NCI-H2107 treated with DMSO at 0.1 percent for 48 hours (cell line): ENCODE results near the gene KRTAP20-4.

Experiments
- DNase-seq: peaks from one replicate; lab custom pipeline; 2025; ENCODE audit not compliant: unreplicated experiment; lab: John Stamatoyannopoulos, UW

The KRTAP20-4 gene

GRCh38 chr21:30620522-30620921 lies at the start of gene KRTAP20-4:
KRTAP20-4 (plus strand) TSS chr21:30620627.
- no peak for DNase-seq

DNA sequence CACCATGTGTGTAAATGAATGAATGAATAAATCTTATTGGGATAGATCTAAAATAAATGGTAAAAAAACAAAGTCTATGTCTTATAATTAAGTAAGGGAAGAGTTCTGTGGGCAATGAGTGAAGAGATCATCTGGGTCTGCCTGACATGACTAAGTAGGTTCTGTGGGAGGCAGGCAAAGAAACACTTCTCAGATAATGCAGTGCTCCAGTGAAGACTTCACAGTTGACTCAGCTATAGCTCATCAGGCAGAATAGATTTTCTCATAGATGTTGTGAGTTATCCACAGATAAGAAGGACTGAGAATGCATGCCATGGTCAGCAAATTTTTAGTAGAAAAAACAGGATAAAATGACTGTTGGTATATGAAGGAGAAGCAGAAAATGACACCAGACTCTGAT lies 42.7 kb upstream of the KRTAP20-4 start:
- no peak for DNase-seq

DNA sequence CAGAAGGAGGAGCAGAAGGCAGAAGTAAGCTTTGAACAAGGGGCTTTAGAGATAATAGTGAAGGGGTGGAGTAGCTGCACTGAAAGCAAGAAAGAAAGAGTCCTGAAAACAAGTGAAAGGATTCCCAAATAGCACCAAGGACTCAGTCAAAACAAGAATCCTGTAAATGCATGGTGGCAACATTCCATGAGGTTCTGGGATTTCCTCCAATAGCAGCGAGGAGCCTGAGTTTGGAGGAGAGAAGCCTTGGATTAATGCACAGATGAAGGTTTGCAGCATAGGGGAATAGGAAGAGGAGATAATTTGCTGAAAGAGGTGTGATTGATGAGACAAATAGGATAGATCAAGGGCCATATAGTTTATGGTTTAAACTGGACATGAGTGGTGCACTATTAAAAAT lies 41.1 kb upstream of the KRTAP20-4 start:
- DNase-seq, result no peak

GRCh38 chr21:30580132-30580531 lies 40.3 kb upstream of the KRTAP20-4 start:
- DNase-seq, result no peak

DNA sequence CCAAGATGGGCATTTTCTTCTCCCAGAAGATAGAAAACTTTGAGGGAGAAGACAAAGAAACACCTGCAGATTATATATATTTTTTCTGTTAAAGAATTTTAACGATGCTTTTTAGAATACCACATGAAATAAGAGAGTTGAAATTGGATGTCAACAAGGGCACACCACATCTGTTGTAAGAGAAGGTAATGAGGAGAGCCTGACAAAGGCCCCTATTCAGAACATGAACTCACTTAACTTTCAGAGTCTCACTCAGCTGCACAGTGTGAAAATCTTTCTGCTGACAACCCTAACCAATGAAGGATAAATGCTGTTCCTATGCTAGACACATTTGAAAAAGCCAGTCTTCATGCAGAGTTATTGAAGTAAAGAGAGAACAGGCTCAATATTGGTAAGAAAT lies 37.6 kb upstream of the KRTAP20-4 start:
- no peak for DNase-seq

DNA sequence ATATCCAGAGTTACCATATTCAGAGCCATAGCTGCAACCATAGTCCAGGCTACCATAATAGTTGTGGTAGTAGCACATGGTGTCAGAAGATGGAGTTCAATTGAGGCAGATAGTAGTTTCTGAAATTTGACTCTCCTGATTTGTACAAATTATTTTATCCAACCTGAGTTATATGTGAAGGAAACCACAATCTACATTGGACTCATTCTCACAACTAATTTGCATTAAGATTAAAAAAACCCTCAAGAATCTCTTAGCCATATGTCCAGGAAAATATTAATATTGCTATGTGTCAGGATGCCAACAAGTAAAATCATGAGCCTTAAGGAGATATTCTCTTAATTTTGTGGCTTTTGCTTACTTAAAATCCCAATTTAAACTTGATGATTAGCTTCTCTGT lies 30.1 kb upstream of the KRTAP20-4 start, which contains the start of gene KRTAP22-2:
KRTAP22-2 (minus strand) TSS at position 101 of the 400 bp plus-strand sequence.
- DNase-seq, result no peak

DNA sequence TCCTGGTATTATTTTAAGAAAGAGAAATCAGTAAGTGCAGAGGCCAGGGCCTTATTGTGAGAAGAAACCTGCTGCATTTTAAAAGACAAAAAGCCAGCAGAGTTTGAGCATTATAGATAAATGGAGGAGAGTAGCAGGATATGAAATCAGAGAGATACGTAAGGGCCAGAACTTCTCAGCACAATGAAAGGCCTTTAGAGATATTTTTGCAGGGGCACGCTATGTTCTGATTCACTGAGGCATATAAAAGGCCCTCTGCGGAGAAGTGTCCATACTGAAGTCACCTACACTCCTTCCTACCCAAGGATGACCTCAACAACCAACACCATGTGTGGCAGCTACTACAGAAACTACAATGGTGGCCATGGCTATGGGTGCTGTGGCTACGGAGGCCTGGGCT lies 28.3 kb upstream of the KRTAP20-4 start, which contains the start of gene KRTAP6-3:
KRTAP6-3 (plus strand) TSS at position 301 of the 400 bp plus-strand sequence; CDS start at position 307, 6 bp downstream.
- no peak for DNase-seq

DNA sequence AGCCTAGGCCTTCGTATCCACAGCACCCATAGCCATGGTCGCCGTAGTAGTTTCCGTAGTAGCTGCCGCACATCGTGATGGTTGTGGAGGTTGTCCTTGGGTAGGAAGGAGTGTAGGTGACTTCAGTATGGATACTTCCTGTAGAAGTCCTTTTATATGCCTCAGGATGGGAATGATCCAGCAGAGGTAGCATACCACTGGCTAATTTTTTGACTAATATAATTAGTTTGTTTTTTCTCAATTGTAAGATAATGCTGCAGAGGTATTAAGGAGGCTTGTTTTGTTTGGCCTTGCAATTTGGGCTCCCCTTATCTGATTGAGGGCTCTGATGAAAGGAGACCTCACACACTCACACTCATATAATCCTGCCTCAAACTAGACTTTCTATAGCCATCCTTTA lies 21.6 kb upstream of the KRTAP20-4 start, which contains the start of gene KRTAP6-2:
KRTAP6-2 (minus strand) TSS at position 101 of the 400 bp plus-strand sequence; CDS start at position 73, 28 bp downstream.
- DNase-seq, result no peak

DNA sequence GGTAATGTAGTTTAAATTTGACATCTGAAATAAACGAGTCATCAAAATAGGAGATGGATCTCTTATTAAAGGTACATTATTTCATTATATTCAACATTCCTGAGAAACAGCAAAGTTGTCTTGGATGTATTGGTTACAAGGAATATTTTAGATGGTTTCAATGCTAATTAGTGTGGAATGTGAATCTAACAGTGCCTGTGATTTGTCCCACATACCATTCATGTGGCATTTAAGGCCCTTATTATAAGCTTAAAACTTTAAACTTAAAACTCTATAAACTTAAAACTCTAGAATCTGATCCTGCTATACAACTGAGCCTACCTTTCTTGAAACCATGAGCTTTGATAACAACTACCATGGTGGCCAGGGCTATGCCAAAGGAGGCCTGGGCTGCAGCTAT lies 19.6 kb upstream of the KRTAP20-4 start, which contains the start of gene KRTAP22-1:
KRTAP22-1 (plus strand) TSS at position 301 of the 400 bp plus-strand sequence.
- DNase-seq, result no peak

- no peak for DNase-seq
These were observed 14.5 kb upstream of the KRTAP20-4 start for GRCh38 chr21:30605968-30606367.

DNA sequence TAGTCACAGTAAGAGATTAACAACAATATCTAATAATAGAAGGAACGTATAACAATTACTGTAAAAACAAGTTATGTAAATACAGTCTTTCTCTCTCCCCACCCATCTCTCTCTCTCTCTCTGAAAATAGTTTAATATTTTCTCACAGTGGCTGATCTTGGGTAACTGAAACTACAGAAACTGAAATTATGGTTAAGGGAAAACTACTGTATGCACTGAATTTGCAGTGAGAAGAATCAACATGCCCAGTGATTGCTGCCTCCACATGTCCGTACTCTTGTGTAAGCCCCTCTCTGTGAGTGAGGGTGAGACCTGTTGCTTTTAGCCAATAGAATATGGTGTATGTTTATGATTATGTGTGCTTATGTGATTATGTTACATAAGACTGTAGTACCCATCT lies 8.3 kb upstream of the KRTAP20-4 start:
- DNase-seq, result no peak

DNA sequence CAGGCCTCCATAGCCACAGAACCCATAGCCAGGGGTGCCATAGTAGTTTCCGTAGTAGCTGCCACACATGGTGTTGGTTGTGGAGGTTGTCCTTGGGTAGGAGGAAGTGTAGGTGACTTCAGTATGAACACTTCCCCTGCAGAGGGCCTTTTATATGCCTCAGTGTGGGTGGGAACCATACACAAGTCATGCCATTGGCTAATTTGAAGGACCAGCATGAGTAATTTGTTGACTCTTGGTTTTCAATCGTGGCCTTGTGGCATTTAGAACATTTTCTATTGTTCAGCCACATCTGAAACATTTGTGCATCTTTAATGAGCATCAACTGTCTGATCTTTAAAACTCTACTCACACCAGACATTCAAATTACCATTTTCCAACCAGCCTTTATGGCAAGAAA lies 6.6 kb upstream of the KRTAP20-4 start, which contains the start of gene KRTAP6-1:
KRTAP6-1 (minus strand) TSS at position 95 of the 400 bp plus-strand sequence; CDS start at position 69, 26 bp downstream.
- DNase-seq, result no peak

- no peak for DNase-seq
These were observed 5.2 kb upstream of the KRTAP20-4 start for GRCh38 chr21:30615199-30615598.

- no peak for DNase-seq
These were observed 4.3 kb upstream of the KRTAP20-4 start, which contains the start of gene KRTAP20-1 for GRCh38 chr21:30616125-30616524. KRTAP20-1 (plus strand) TSS chr21:30616425; CDS start chr21:30616455, 30 bp downstream.

- DNase-seq, result no peak
These were observed 347 bp upstream of the KRTAP20-4 start for GRCh38 chr21:30620080-30620479.

GRCh38 chr21:30623362-30623761 lies 2.9 kb downstream of the KRTAP20-4 start:
- DNase-seq, result no peak

DNA sequence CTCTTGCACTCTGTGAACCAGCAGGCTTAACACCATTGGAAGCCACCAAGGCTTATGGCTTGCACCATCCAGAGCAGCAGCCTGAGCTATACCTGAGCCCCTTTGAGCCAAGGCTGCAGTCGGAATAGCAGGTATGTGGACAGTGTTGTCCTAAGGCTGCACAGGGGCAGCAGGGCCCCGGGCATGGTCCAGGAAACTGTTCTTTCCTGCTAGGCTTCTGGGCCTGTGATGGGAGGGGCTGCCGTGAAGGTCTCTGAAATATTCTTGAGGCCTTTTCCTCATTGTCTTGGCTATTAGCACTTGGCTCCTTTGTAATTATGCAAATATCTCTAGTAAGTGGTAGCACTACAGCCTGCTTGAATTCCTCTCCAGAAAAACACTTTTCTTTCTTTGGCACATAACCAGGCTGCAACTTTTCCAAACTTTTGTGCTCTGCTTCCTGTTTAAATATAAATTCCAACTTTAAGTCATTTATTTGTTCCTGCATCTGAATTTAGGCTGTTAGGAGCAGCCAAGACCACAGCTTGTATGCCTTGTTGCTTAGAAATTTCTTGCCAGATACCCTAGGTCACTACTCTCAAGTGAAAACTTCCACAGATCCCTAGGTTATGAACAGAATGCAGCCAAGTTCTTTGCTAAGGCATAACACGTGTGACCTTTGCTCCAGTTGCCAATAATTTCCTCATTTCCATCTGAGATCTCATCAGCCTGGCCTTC lies 5.2 kb downstream of the KRTAP20-4 start:
- DNase-seq, result no peak

- DNase-seq, result no peak
These were observed 7.7 kb downstream of the KRTAP20-4 start for GRCh38 chr21:30628109-30628508.

DNA sequence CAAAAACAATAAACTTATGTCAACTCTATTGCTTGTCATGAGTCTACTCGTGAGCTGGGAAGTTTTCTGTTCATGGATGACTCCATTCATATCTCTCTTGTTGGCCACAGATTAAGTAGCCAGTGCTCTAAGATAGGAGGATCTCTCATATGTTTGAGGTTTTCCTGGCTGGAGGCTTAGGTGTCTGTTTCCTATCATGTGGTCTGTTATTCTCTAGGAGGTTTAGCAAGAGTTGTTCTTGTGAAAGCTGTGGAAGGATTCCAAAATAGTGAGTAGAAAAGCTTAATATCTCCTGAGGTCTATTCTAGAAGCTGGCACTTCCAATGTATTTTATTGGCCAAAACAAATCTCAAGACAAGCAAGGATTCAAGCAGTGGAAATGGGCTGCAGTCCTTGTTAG lies 8.8 kb downstream of the KRTAP20-4 start:
- no peak for DNase-seq

- DNase-seq, result no peak
These were observed 14.5 kb downstream of the KRTAP20-4 start, which contains the start of gene KRTAP20-2 for GRCh38 chr21:30634906-30635305. KRTAP20-2 (plus strand) TSS chr21:30635206; CDS start chr21:30635264, 58 bp downstream.

DNA sequence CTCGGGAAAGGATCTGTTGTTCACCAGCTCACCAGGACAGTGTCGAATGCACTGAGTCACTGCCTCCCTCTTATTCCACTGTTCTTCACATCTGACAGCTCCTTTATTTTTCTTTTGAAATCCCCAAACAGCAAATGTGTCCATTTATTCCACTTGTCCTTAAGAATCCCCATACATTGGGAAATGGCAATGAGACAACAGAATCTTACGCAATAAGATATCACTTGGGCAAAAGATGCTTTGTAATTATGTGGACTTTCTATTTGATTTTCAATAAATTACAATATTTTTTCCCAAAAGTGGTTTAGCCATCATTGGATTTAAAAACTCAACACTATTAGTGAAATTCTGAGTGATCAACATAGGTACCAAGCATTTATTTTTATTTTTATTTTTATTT lies 18.3 kb downstream of the KRTAP20-4 start:
- no peak for DNase-seq

- DNase-seq, result no peak
These were observed 22.1 kb downstream of the KRTAP20-4 start, which contains the start of gene KRTAP20-3 for GRCh38 chr21:30642564-30642963. KRTAP20-3 (plus strand) TSS chr21:30642864.
